H9 (cell line): Measurements from ENCODE around the gene PPP1R12B. TPM values are rescaled to one million over a fixed set of nuclear protein-coding genes. Genes with fewer than 3 reads are reported as not detected.
A peak's percentile ranks its signal among the peaks of the same experiment; 100 is the strongest.

Experiments used
- DNase-seq: peaks from one replicate; pipeline ENCODE4 v3.0.0-alpha.2; 2017
- H2AFZ ChIP-seq: one replicate; pipeline ENCODE4 v1.6.1; 2013; ENCODE audit warnings: mild to moderate bottlenecking, low read length, control low read depth, moderate library complexity
- H2AK5ac ChIP-seq: 2 replicates; pipeline ENCODE4 v1.6.1; 2013; ENCODE audit warnings: low read length, control low read depth, mixed read lengths; ENCODE audit not compliant: insufficient read length
- H2BK120ac ChIP-seq: one replicate; pipeline ENCODE4 v1.6.1; 2013; ENCODE audit warnings: low read depth, mild to moderate bottlenecking, low read length, control low read depth, inconsistent platforms; ENCODE audit not compliant: poor library complexity, severe bottlenecking
- H2BK12ac ChIP-seq: 2 replicates; pipeline ENCODE4 v1.6.1; 2013; ENCODE audit warnings: low read length, control low read depth, mixed read lengths, low read depth; ENCODE audit not compliant: insufficient read length
- H2BK15ac ChIP-seq: 2 replicates; pipeline ENCODE4 v1.6.1; 2013; ENCODE audit warnings: low read depth, low read length, control low read depth
- H2BK20ac ChIP-seq: one replicate; pipeline ENCODE4 v1.6.1; 2013; ENCODE audit warnings: low read depth, mild to moderate bottlenecking, low read length, control low read depth, inconsistent platforms; ENCODE audit not compliant: poor library complexity, severe bottlenecking
- H2BK5ac ChIP-seq: 2 replicates; pipeline ENCODE4 v1.6.1; 2013; ENCODE audit warnings: low read length, control low read depth, mixed read lengths; ENCODE audit not compliant: insufficient read length
- H3K14ac ChIP-seq: 2 replicates; pipeline ENCODE4 v1.6.1; 2013; ENCODE audit warnings: low read length, control low read depth; ENCODE audit not compliant: insufficient read depth
- H3K18ac ChIP-seq: 2 replicates; pipeline ENCODE4 v1.6.1; 2013; ENCODE audit warnings: low read depth, mild to moderate bottlenecking, mixed read lengths, low read length, control low read depth; ENCODE audit not compliant: insufficient read length
- H3K23ac ChIP-seq: 2 replicates; pipeline ENCODE4 v1.6.1; 2013; ENCODE audit warnings: low read length, control low read depth, mixed read lengths, low read depth; ENCODE audit not compliant: insufficient read length
- H3K23me2 ChIP-seq: 2 replicates; pipeline ENCODE4 v1.6.1; 2013; ENCODE audit warnings: low read depth, mild to moderate bottlenecking, mixed read lengths, low read length, control low read depth; ENCODE audit not compliant: insufficient read length, poor library complexity, severe bottlenecking
- H3K27ac ChIP-seq: 2 replicates; pipeline ENCODE4 v1.5.1; 2013; ENCODE audit warnings: low read length, control low read depth, mixed read lengths, low read depth; ENCODE audit not compliant: insufficient read length
- H3K27me3 ChIP-seq: 2 replicates; pipeline ENCODE4 v1.6.1; 2013; ENCODE audit warnings: low read length, control low read depth, inconsistent platforms; ENCODE audit not compliant: insufficient read depth
- H3K4ac ChIP-seq: 2 replicates; pipeline ENCODE4 v1.6.1; 2013; ENCODE audit warnings: low read depth, mild to moderate bottlenecking, control low read depth, inconsistent platforms, low read length, moderate library complexity
- H3K4me1 ChIP-seq: 2 replicates; pipeline ENCODE4 v1.6.1; 2013; ENCODE audit warnings: low read length, control low read depth, inconsistent platforms; ENCODE audit not compliant: insufficient read depth
- H3K4me2 ChIP-seq: 2 replicates; pipeline ENCODE4 v1.6.1; 2013; ENCODE audit warnings: low read length, control low read depth, mixed read lengths; ENCODE audit not compliant: insufficient read length, insufficient read depth
- H3K56ac ChIP-seq: 2 replicates; pipeline ENCODE4 v1.6.1; 2013; ENCODE audit warnings: low read depth, mild to moderate bottlenecking, mixed read lengths, low read length, control low read depth; ENCODE audit not compliant: insufficient read length
- H3K79me1 ChIP-seq: 2 replicates; pipeline ENCODE4 v1.6.1; 2013; ENCODE audit warnings: low read depth, mild to moderate bottlenecking, moderate library complexity, low read length, control low read depth, inconsistent platforms; ENCODE audit not compliant: insufficient read depth, poor library complexity, severe bottlenecking
- H3K79me2 ChIP-seq: 2 replicates; pipeline ENCODE4 v1.6.1; 2013; ENCODE audit warnings: low read length, control low read depth, inconsistent platforms; ENCODE audit not compliant: insufficient read depth
- H3K9ac ChIP-seq: 2 replicates; pipeline ENCODE4 v1.6.1; 2013; ENCODE audit warnings: low read length, control low read depth, mixed read lengths; ENCODE audit not compliant: insufficient read length; ENCODE audit errors: extremely low read depth
- H3K9me3 ChIP-seq: one replicate; pipeline ENCODE4 v1.6.1; 2013; ENCODE audit warnings: low read depth, low read length, inconsistent platforms; ENCODE audit not compliant: control insufficient read depth
- H3T11ph ChIP-seq: one replicate; pipeline ENCODE4 v1.6.1; 2013; ENCODE audit warnings: mild to moderate bottlenecking, low read length, control low read depth, inconsistent platforms
- H4K20me1 ChIP-seq: one replicate; pipeline ENCODE4 v1.6.1; 2013; ENCODE audit not compliant: control insufficient read depth, insufficient read length, insufficient read depth
- H4K5ac ChIP-seq: 2 replicates; pipeline ENCODE4 v1.6.1; 2013; ENCODE audit warnings: low read depth, mild to moderate bottlenecking, mixed read lengths, low read length, control low read depth; ENCODE audit not compliant: insufficient read length
- H4K8ac ChIP-seq: replicated peaks from 2 replicates; pipeline ENCODE4 v1.6.1; 2013; ENCODE audit warnings: low read length, control low read depth, mixed read lengths, low read depth; ENCODE audit not compliant: insufficient read length
- H4K91ac ChIP-seq: 2 replicates; pipeline ENCODE4 v1.6.1; 2013; ENCODE audit warnings: low read depth, mild to moderate bottlenecking, moderate library complexity, mixed read lengths, low read length, control low read depth; ENCODE audit not compliant: insufficient read length
- H3K27ac Mint-ChIP-seq, 3 experiments: 2 replicates in 2 of 3; 3 replicates in 1 of 3; pipeline ENCODE4 v1.8.0; 2020 to 2021; ENCODE audit warnings: mixed read lengths in 3 of 3, mild to moderate bottlenecking in 1 of 3, moderate library complexity in 1 of 3
- H3K27me3 Mint-ChIP-seq: 2 replicates; pipeline ENCODE4 v1.8.0; 2021; ENCODE audit warnings: low read depth, mild to moderate bottlenecking, moderate library complexity, mixed read lengths
- H3K36me3 Mint-ChIP-seq, 3 experiments: 2 replicates in 2 of 3; 3 replicates in 1 of 3; pipeline ENCODE4 v1.8.0; 2020 to 2021; ENCODE audit warnings: low read depth in 3 of 3, mixed read lengths in 3 of 3; ENCODE audit not compliant: insufficient read depth in 1 of 3
- H3K4me1 Mint-ChIP-seq, 2 experiments: 2 replicates each; pipeline ENCODE4 v1.8.0; 2020; ENCODE audit warnings: mixed read lengths in 2 of 2
- H3K4me3 Mint-ChIP-seq, 2 experiments: 2 replicates in 1 of 2; 3 replicates in 1 of 2; pipeline ENCODE4 v1.8.0; 2020 to 2021; ENCODE audit warnings: mild to moderate bottlenecking in 2 of 2, mixed read lengths in 2 of 2, moderate library complexity in 1 of 2
- H3K9me3 Mint-ChIP-seq, 2 experiments: 2 replicates in 1 of 2; 3 replicates in 1 of 2; pipeline ENCODE4 v1.8.0; 2020; ENCODE audit warnings: mild to moderate bottlenecking in 2 of 2, mixed read lengths in 2 of 2, moderate library complexity in 1 of 2
- WGBS: extraction: QIAGEN DNeasy Blood & Tissue Kit; methylation state at CpG from one replicate; pipeline ENCODE4 v1.1.7; 2013; ENCODE audit warnings: missing lambda C conversion rate, low lambda C conversion rate, mixed read lengths; ENCODE audit not compliant: insufficient read length; ENCODE audit errors: extremely low coverage; 5-methylcytosine and 5-hydroxymethylcytosine counted together
- total RNA-seq: library from RNA; stranded (reverse); gene quantifications from 2 replicates; pipeline ENCODE4 v1.2.1, GENCODE V29; 2021
- TF ChIP-seq, protein P1 (sequence below): fragments of 200-600 bp; sonication (generic); conservative IDR thresholded peaks from 3 replicates; pipeline ENCODE4 v1.8.0; 2021; ENCODE audit warnings: antibody characterized with exemption, mild to moderate bottlenecking

The PPP1R12B gene
- total RNA-seq, 1 experiment from 2014 or later: 12.9 TPM

DNA sequence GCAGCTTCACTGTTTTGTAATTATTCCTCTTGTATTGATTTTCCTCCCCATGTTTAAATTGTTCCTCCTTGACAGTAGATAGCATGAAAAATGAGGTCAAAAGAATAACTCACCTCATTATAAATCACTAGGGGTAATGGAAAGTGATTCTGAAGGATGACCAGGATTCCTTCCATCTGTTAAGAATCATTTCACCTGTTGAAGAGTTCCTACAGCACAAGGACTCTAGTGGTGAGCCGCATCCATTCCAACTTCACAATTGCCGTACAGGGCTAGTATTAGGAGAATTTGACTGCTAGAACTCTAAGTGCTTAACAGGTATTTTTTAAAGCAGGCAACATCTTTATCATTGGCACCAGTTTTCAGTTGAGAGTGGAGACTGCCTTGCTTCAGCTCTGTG, 13.7 kb downstream of the PPP1R12B start:
- Histone ChIP-seq H2BK12ac (no peak overlapping the region), H3K23me2 (peaks cover 6% of the 10 kb centered on the region), H3K56ac (no peak overlapping the region), H4K91ac (no peak overlapping the region), H3T11ph (no peak overlapping the region), H3K18ac (no peak overlapping the region), H3K4me1 (peaks cover 3% of the 10 kb centered on the region; the same call in 1 of the 2 replicates), H2AK5ac (no peak overlapping the region), H4K20me1 (no peaks in the 10 kb centered on the region), H3K79me1 (no peaks in the 10 kb centered on the region), H2AFZ (no peak overlapping the region), H3K79me2 (no peaks in the 10 kb centered on the region), H3K14ac (no peak overlapping the region), H3K9me3 (no peaks in the 10 kb centered on the region), H3K4me2 (peak overlapping the region; percentile 48), H3K23ac (no peak overlapping the region), H2BK5ac (no peak overlapping the region), H4K5ac (no peak overlapping the region), H4K8ac (no peak overlapping the region), H2BK20ac (no peak overlapping the region), H2BK15ac (no peak overlapping the region), H3K27ac (peak overlapping the region; percentile 71), H2BK120ac (no peak overlapping the region), H3K27me3 (no peaks in the 10 kb centered on the region), H3K9ac (no peak overlapping the region), H3K4ac (no peak overlapping the region)
- peak overlapping the region; percentile 2 to 97 (median 91); a peak in 6 of 7 replicates for H3K27ac Mint-ChIP-seq
- no peaks in the 10 kb centered on the region for H3K27me3 Mint-ChIP-seq
- peak overlapping the region in 1 of 2 experiments; percentile 61; a peak in 4 of 5 replicates for H3K4me3 Mint-ChIP-seq
- H3K36me3 Mint-ChIP-seq: peaks cover 0 to 7% (median 4%) of the 10 kb centered on the region in 3 experiments; a peak in 3 of 7 replicates
- no CpG with 5 or more reads among the region's 2 CpGs for WGBS
- TF ChIP-seq, protein P1, sequence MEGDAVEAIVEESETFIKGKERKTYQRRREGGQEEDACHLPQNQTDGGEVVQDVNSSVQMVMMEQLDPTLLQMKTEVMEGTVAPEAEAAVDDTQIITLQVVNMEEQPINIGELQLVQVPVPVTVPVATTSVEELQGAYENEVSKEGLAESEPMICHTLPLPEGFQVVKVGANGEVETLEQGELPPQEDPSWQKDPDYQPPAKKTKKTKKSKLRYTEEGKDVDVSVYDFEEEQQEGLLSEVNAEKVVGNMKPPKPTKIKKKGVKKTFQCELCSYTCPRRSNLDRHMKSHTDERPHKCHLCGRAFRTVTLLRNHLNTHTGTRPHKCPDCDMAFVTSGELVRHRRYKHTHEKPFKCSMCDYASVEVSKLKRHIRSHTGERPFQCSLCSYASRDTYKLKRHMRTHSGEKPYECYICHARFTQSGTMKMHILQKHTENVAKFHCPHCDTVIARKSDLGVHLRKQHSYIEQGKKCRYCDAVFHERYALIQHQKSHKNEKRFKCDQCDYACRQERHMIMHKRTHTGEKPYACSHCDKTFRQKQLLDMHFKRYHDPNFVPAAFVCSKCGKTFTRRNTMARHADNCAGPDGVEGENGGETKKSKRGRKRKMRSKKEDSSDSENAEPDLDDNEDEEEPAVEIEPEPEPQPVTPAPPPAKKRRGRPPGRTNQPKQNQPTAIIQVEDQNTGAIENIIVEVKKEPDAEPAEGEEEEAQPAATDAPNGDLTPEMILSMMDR: no peak
- H3K9me3 Mint-ChIP-seq: peaks cover 4 to 9% of the 10 kb centered on the region in 2 experiments; a peak in 4 of 5 replicates
- no peak for DNase-seq
- peaks cover 43 to 45% of the 10 kb centered on the region in 2 experiments for H3K4me1 Mint-ChIP-seq
